GM18511 (cell line): ENCODE measurements around the gene VAMP3.
A peak's percentile ranks its signal among the peaks of the same experiment; 100 is the strongest.
"Not testable (repeated sequence)": the region's sequence is repeated elsewhere in the genome, so short reads cannot be mapped to it uniquely, and the experiment has no call there.

Experiments used
- ATAC-seq: cut with Tn5 transposase; IDR thresholded peaks from one replicate; pipeline ENCODE4 v1.9.1; 2021; ENCODE audit warnings: mild to moderate bottlenecking, moderate library complexity; ENCODE audit not compliant: unreplicated experiment

The VAMP3 gene

GRCh38 chr1:7767176-7767575, 3.9 kb upstream of the VAMP3 start:
- no peak for ATAC-seq

- no peak for ATAC-seq
Measured at GRCh38 chr1:7768583-7768982, 2.5 kb upstream of the VAMP3 start.

- ATAC-seq: no peak
Measured at GRCh38 chr1:7769673-7770412, 1.3 kb upstream of the VAMP3 start.

- no peak for ATAC-seq
Measured at GRCh38 chr1:7770669-7770996, 463 bp upstream of the VAMP3 start.

- no peak for ATAC-seq
Measured at GRCh38 chr1:7771823-7772299, 765 bp downstream of the VAMP3 start.

GRCh38 chr1:7777591-7777990, 6.5 kb downstream of the VAMP3 start:
- no peak for ATAC-seq

GRCh38 chr1:7778133-7778628, 7.1 kb downstream of the VAMP3 start:
- no peak for ATAC-seq

- ATAC-seq: no peak
Measured at GRCh38 chr1:7780976-7781375, 9.9 kb downstream of the VAMP3 start.

GRCh38 chr1:7781501-7781900, 10.4 kb downstream of the VAMP3 start:
- ATAC-seq: no peak

GRCh38 chr1:7781923-7782495, 10.9 kb downstream of the VAMP3 start:
- ATAC-seq: no peak

- no peak for ATAC-seq
Measured at GRCh38 chr1:7783178-7783711, 12.1 kb downstream of the VAMP3 start.

- ATAC-seq: peak; percentile 91
Measured at GRCh38 chr1:7783826-7784491, 12.9 kb downstream of the VAMP3 start, which contains the start of gene PER3. PER3 (plus strand) TSS chr1:7784291; CDS start chr1:7784878, 587 bp downstream.

GRCh38 chr1:7784492-7785071, 13.5 kb downstream of the VAMP3 start:
- no peak for ATAC-seq

GRCh38 chr1:7785108-7785507, 14.0 kb downstream of the VAMP3 start:
- ATAC-seq: no peak

- no peak for ATAC-seq
Measured at GRCh38 chr1:7786795-7787194, 15.7 kb downstream of the VAMP3 start.

GRCh38 chr1:7789828-7790227, 18.7 kb downstream of the VAMP3 start:
- no peak for ATAC-seq

- not testable (repeated sequence) for ATAC-seq
Measured at GRCh38 chr1:7791027-7791426, 19.9 kb downstream of the VAMP3 start.

GRCh38 chr1:7795406-7795805, 24.3 kb downstream of the VAMP3 start:
- ATAC-seq: no peak

GRCh38 chr1:7805460-7805859, 34.4 kb downstream of the VAMP3 start:
- ATAC-seq: no peak

GRCh38 chr1:7808253-7808844, 37.3 kb downstream of the VAMP3 start:
- ATAC-seq: no peak

GRCh38 chr1:7809742-7810141, 38.6 kb downstream of the VAMP3 start:
- ATAC-seq: no peak
